ENCODE measurements around the gene HSPB9.

DNA sequence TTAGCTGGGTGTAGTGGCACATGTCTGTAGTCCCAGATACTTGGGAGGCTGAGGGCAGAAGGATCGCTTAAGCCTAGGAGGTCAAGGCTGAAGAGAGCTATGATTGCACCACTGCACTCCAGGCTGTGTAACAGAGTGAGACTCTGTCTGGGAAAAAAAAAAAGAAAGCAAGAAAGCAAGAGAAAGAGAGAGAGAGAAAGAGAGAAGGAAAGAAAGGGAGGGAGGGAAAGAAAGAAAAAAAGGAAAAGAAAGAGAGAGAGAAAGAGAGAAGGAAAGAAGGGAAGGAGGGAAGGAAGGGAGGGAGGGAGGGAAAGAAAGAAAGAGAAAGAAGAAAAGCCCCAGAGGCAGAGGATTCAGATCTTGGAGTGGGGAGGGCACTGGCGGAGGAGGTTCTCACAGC is 16.6 kb upstream of the HSPB9 start:
- TF ChIP-seq CHD2 (IDR thresholded peaks at IDR 0.05; ENCODE audit: low read length) (no peak), SP4 (IDR thresholded peaks at IDR 0.05; ENCODE audit: low read length) (no peak), EP300 (IDR thresholded peaks at IDR 0.05; ENCODE audit: borderline replicate concordance in 1 of 2, low read depth in 2 of 2, low read length in 2 of 2) (no peak), GABPA (IDR thresholded peaks at IDR 0.05; ENCODE audit: borderline replicate concordance, insufficient read depth, low read length) (no peak), YY1 (IDR thresholded peaks at IDR 0.05; ENCODE audit: low read depth, low read length) (no peak), EGR1 (IDR thresholded peaks at IDR 0.05; ENCODE audit: borderline replicate concordance, low read depth, low read length) (no peak), POLR2AphosphoS5 (IDR thresholded peaks at IDR 0.05; ENCODE audit: low read depth, low read length) (no peak), CREB1 (IDR thresholded peaks at IDR 0.05) (no peak), HDAC6 (IDR thresholded peaks at IDR 0.05; ENCODE audit: low read depth, low read length) (no peak)
- TF ChIP-seq, protein P1, sequence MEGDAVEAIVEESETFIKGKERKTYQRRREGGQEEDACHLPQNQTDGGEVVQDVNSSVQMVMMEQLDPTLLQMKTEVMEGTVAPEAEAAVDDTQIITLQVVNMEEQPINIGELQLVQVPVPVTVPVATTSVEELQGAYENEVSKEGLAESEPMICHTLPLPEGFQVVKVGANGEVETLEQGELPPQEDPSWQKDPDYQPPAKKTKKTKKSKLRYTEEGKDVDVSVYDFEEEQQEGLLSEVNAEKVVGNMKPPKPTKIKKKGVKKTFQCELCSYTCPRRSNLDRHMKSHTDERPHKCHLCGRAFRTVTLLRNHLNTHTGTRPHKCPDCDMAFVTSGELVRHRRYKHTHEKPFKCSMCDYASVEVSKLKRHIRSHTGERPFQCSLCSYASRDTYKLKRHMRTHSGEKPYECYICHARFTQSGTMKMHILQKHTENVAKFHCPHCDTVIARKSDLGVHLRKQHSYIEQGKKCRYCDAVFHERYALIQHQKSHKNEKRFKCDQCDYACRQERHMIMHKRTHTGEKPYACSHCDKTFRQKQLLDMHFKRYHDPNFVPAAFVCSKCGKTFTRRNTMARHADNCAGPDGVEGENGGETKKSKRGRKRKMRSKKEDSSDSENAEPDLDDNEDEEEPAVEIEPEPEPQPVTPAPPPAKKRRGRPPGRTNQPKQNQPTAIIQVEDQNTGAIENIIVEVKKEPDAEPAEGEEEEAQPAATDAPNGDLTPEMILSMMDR (IDR thresholded peaks at IDR 0.05; ENCODE audit: control extremely low read depth in 1 of 3, insufficient read depth in 1 of 3, low read depth in 1 of 3, low read length in 3 of 3) = no peak

Data from H1 (cell line).